GM12864 (cell line): ENCODE results near the gene KMT5C.
A peak's percentile ranks its signal among the peaks of the same experiment; 100 is the strongest.

Source experiments
- DNase-seq: peaks from one replicate; pipeline ENCODE4 v3.0.0-alpha.2; 2011; ENCODE audit warnings: low read depth
- H3K4me3 ChIP-seq: 2 replicates; pipeline ENCODE4 v1.5.1; 2011; ENCODE audit warnings: mild to moderate bottlenecking, low read depth, low read length, control low read depth
- TF ChIP-seq, protein P1 (sequence below): IDR thresholded peaks from 2 replicates; pipeline ENCODE4 v1.5.1; 2011; ENCODE audit warnings: low read depth, mild to moderate bottlenecking, moderate library complexity, low read length, control low read depth, inconsistent platforms; ENCODE audit errors: missing control alignments

The KMT5C gene

DNA sequence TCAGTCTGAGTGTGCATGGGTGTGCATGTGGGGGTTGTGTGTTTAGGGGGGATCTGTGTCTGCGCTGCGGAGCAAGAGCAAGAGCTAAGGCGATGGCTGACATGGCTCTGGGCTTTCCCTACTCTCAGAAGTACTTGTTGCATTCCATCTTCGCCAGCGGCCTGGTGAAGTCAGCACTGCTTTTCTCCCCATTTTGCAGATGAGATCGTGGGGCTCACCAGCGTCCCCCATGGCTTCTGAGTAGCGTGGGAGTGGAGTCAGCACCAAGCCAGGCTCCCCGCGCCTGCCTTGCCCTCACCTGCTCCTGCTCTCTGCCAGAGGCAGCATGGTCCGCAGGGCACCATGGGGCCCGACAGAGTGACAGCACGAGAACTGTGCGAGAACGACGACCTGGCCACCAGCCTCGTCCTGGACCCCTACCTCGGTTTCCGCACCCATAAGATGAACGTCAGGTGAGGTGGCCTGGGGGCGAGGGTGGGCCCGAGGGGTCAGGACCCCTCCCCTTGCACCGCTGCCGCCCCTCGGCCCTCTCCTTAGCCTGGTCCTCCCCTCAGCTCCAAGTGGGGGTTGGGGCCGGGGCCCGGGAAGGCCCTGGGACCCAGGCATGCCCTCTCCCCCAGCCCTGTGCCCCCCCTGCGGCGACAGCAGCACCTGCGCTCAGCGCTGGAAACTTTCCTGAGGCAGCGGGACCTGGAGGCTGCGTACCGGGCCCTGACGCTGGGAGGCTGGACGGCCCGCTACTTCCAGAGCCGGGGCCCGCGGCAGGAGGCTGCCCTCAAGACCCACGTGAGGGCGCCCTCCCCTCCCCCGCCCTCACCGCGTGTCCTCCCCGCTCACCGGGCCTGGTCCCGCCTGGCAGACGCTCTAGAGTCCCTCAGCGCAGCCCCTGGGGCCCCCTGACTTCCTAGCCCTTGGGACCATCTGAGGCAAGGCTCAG lies 2.2 kb downstream of the KMT5C start:
- TF ChIP-seq, protein P1, sequence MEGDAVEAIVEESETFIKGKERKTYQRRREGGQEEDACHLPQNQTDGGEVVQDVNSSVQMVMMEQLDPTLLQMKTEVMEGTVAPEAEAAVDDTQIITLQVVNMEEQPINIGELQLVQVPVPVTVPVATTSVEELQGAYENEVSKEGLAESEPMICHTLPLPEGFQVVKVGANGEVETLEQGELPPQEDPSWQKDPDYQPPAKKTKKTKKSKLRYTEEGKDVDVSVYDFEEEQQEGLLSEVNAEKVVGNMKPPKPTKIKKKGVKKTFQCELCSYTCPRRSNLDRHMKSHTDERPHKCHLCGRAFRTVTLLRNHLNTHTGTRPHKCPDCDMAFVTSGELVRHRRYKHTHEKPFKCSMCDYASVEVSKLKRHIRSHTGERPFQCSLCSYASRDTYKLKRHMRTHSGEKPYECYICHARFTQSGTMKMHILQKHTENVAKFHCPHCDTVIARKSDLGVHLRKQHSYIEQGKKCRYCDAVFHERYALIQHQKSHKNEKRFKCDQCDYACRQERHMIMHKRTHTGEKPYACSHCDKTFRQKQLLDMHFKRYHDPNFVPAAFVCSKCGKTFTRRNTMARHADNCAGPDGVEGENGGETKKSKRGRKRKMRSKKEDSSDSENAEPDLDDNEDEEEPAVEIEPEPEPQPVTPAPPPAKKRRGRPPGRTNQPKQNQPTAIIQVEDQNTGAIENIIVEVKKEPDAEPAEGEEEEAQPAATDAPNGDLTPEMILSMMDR, result no peak
- H3K4me3 ChIP-seq, result peak overlapping the region; percentile 12
- no peak for DNase-seq

GRCh38 chr19:55344444-55344843 lies 4.8 kb downstream of the KMT5C start:
- TF ChIP-seq, protein P1, result no peak
- no peak overlapping the region for H3K4me3 ChIP-seq
- DNase-seq, result no peak

DNA sequence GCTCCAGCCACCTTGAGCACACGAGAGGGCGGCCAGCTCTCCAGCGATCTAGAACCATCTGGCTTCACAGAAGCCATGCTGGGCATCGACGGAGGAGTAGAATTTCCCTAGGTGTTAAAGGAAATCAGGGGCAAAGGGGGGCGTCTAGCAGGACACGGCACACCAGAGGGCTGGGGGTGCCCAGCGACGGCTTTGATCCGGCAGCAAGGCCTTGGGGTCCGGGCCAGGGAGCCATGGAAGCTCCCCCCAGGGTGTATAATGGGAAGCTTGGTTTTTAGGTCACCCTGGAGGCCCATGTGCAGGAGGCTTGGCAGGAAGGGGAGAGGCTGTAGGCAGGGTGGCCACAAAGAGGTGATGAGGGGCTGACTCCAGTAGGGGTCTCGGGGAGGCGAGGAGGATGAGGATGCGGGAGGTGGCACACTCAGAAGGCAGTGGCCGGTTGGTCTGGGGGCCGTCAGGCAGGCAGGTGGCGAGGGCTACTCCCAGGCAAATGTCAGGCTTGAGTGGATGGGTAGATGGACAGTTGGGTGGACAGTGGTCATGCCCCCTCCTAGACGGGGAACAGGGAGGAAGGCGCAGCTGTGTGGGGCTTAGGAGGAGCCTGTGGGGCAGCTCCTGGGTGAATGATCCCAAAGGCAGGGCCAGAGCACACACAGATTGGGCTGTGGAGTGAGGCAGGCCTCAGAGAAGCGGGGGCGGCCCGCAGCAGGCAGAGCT lies 5.6 kb downstream of the KMT5C start:
- H3K4me3 ChIP-seq, result no peak overlapping the region
- TF ChIP-seq, protein P1, result no peak
- DNase-seq, result no peak

GRCh38 chr19:55345818-55346724 lies 6.4 kb downstream of the KMT5C start:
- no peak overlapping the region for H3K4me3 ChIP-seq
- TF ChIP-seq, protein P1, result no peak
- no peak for DNase-seq

DNA sequence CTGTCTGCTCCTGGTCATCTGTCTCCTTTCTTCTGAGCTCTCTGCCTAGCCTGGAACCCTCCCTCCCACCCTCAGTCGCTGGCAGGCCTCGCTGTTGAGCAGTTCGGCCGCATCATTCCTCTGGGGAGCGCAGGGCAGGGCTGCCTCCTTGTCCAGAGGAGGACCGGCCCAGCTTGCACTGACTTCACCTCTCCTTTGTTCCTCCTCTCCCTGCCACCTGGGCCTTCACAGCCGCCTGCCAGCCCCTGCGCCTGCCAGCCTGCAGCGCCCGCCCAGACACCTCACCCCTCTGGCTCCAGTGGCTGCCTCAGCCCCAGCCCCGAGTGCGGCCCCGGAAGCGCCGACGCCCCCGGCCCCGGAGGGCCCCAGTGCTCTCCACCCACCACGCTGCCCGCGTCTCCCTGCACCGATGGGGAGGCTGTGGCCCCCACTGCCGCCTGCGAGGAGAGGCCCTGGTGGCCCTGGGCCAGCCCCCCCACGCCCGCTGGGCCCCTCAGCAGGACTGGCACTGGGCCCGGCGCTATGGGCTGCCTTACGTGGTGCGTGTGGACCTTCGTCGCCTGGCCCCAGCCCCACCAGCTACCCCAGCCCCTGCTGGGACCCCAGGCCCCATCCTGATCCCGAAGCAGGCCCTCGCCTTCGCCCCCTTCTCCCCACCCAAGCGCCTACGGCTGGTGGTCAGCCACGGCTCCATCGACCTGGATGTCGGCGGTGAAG lies 7.2 kb downstream of the KMT5C start:
- no peak overlapping the region for H3K4me3 ChIP-seq
- TF ChIP-seq, protein P1, result no peak
- no peak for DNase-seq

- DNase-seq, result no peak
- TF ChIP-seq, protein P1, result no peak
These were observed 7.8 kb downstream of the KMT5C start for GRCh38 chr19:55347442-55348009.

More at GRCh38 chr19:55347442-55348009, 7.8 kb downstream of the KMT5C start:
- H3K4me3 ChIP-seq, result no peak overlapping the region
